Measurements from ENCODE around the gene FAR2.

DNA sequence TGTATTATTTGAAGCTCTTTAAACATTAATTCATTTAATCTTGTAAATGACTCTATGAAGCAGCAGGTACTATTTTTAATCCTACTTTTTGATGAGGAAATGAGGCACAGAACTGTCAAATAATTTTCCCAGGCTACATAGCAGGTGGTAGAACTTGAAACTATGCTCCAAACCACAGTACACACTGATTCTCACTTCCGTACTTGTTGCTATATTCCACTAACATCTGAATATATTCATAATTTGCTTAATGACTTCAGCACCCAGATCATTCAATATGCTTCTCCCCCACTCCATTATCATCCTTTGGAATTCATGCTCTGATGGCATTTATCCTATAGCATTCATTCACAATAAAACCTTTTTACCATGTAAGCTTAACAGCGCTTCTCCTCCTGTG is 227.0 kb downstream of the FAR2 start:
- TF ChIP-seq, protein P1, sequence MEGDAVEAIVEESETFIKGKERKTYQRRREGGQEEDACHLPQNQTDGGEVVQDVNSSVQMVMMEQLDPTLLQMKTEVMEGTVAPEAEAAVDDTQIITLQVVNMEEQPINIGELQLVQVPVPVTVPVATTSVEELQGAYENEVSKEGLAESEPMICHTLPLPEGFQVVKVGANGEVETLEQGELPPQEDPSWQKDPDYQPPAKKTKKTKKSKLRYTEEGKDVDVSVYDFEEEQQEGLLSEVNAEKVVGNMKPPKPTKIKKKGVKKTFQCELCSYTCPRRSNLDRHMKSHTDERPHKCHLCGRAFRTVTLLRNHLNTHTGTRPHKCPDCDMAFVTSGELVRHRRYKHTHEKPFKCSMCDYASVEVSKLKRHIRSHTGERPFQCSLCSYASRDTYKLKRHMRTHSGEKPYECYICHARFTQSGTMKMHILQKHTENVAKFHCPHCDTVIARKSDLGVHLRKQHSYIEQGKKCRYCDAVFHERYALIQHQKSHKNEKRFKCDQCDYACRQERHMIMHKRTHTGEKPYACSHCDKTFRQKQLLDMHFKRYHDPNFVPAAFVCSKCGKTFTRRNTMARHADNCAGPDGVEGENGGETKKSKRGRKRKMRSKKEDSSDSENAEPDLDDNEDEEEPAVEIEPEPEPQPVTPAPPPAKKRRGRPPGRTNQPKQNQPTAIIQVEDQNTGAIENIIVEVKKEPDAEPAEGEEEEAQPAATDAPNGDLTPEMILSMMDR (conservative IDR thresholded peaks at IDR 0.05 in 1 of 2, IDR thresholded peaks at IDR 0.05 in 1 of 2; ENCODE audit: extremely low read depth in 1 of 2, insufficient read depth in 1 of 2, low read depth in 1 of 2, low read length in 2 of 2): no peak
- TF ChIP-seq EZH2 (IDR thresholded peaks at IDR 0.05; ENCODE audit: borderline replicate concordance, low read length): no peak
